Activated CD4-positive, alpha-beta T cell treated with anti-CD3 and anti-CD28 coated beads for 24 hours (primary cell): ENCODE measurements around the gene SMC6.

Experiments
- DNase-seq, 2 donors: peaks; one replicate each; pipeline ENCODE4 v3.0.0-alpha.2; 2020; ENCODE audit warnings: low read depth in 2 of 2

SMC6 gene

DNA sequence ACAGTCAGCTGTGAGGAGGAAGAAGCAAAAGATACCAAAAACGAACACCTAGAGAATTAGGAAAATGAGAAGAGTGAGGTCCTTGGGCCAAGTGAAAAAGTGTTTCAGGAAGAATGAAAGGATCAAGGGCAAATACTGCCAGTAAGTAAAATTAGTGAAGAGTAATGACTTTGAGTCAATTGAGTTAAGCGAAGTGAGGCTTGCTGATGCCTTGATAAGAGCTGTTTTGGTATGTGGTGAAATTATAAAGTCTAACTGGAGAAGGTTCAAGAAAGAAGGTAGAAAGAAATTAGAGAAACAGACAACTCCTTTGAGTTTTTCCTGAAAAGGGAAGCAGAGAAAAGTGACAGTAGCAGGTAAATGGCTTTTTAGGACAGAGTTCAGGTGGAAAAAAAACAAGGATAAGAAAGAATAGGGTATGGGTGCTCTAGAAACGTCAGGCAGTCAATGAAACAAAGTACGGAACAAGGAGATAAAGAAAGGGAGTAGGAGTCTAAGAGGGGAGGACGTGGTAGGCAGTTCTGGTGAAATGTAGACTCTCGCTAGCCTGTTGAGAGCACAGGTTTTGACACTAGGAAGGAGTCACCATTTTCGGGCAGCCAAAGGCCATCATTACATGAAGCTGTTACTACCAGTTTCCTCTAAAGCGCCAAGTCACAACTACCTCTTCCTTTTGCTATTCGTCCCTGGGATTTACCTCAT, 42.9 kb downstream of the SMC6 start:
- DNase-seq: no peak

- DNase-seq: no peak
Observed at GRCh38 chr2:17709897-17710296, 43.7 kb downstream of the SMC6 start.

- no peak for DNase-seq
Observed at GRCh38 chr2:17708501-17708900, 45.1 kb downstream of the SMC6 start.

DNA sequence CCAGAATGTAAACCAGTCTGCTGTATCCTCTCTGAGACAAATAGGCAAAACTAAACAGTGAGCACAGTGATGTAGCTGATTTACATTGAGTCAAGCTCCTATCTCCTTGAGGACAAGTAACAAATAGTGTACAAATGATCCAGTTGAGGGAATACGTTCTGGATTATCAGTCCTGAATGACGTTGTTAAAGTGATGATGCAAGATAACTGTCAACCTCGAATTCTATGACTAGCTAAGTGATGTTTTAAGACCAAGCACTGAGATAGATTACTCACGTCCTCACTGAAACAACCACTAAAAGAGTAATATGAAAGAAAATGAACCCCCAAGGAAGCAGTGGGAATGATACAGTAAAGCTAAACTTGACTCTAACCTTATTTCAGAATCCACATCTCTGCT, 46.8 kb downstream of the SMC6 start:
- DNase-seq: no peak

GRCh38 chr2:17690776-17691175, 62.8 kb downstream of the SMC6 start:
- DNase-seq: no peak

- DNase-seq: no peak
Observed at GRCh38 chr2:17689010-17689409, 64.6 kb downstream of the SMC6 start.

GRCh38 chr2:17688600-17688999, 65.0 kb downstream of the SMC6 start:
- no peak for DNase-seq

- no peak for DNase-seq
Observed at GRCh38 chr2:17683981-17684380, 69.6 kb downstream of the SMC6 start.

GRCh38 chr2:17682098-17682857, 71.3 kb downstream of the SMC6 start:
- no peak for DNase-seq

DNA sequence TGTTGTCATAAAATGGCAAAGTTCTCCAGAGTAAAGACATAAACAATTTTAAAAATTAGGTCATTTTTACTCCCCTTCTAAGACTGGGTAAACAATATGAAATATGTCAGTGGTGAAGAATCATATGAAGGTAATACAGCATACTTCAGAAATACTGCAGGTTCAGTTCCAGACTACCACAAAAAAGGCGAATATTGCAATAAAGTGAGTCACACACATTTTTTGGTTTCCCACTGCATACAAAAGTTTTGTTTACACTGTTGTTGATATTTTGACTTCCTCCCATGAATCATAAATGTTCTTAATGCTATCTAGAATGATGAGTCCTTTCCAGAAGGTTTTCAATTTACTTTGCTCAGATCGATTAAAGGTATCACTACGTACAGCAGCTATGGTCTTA, 73.5 kb downstream of the SMC6 start:
- DNase-seq: no peak

DNA sequence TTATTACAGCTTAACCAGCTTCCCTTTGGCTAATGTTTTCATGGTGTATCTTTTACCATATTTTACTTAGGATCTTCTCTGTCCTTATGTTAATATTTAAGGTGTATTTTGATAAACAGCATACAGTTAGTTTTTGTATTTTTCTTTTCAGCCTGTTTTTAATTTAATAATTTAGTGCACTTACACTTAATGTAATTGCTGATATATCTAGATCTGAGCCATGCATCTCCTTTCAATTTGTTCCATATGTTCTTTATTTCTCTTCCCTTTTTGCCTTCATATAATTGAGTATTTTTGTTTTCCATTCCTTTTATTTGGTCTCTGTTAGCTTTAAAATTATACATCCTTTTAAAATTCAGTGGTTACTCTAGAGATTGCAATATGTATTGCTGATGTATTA, 78.8 kb downstream of the SMC6 start:
- no peak for DNase-seq

DNA sequence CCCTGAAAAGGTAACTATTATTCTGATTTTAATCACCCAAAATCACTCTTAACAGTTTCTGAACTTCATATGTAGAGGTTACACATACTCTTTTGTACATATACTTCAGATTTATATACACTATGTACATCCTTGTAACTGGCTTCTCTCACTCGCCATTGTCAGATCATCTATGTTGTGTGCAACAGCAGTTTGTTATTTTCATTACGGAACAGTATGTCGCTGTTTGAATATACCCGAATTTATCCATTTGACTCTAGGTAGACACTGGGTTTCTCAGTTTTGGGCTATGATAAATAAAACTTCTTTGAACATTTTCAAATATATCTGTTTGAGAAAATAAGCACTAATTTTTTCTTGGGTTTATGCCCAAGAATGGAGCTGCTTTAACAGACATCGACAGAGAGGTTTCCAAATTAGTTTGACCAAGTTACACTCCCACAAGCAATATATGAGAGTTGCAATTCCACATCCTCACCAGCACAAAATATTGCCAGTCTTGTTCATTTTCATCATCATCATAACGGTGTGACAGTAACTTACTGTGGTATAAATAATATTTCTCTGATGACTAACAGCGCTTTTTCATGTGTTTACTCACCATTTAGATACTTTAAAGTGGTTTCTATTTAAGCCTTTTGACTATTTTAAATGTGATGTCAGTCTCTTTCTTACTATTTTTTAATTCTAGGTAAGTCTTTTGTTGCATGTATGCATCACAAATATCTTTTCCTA, 80.9 kb downstream of the SMC6 start:
- DNase-seq: no peak

GRCh38 chr2:17667898-17668297, 85.7 kb downstream of the SMC6 start:
- DNase-seq: no peak

GRCh38 chr2:17664534-17664933, 89.1 kb downstream of the SMC6 start:
- no peak for DNase-seq

DNA sequence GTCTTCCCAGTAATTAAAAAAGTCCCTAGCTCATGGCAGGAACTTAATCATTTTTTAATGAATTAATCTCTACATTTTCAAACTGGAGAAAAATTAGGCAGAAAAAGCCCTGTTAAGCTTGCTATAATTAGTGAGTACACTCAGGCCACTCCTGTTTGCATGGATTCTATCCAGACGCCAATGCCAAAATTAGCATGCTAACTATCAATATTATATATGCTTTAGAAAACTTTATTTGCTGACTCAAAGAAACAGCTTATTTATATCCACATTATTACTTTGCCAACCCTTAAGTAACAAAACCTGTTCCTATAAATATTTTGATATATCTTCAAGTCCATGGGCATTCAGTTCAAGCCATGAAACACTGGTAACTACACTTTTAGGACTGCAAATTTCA, 90.9 kb downstream of the SMC6 start:
- no peak for DNase-seq

DNA sequence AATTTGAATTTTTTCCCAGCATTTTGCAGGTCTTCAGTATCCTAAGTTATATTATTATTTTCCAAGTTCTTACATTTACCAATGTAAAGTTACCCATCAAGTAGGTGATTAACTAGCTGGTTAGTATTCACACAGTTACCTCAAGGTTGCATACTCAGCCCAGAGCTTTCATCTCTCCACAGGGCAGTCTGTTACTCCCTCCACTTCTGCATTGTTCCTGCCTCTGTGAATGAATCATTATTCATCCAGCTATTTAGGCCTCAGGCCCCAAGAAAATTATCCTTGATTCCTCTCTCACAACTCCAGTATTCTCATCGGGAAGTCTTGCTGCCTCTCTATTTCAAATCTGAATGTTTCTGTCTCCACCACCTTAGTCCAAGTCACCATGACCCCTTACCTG, 92.2 kb downstream of the SMC6 start:
- DNase-seq: no peak

GRCh38 chr2:17660219-17660618, 93.4 kb downstream of the SMC6 start:
- DNase-seq: no peak

- no peak for DNase-seq
Observed at GRCh38 chr2:17658251-17658843, 95.3 kb downstream of the SMC6 start.

DNA sequence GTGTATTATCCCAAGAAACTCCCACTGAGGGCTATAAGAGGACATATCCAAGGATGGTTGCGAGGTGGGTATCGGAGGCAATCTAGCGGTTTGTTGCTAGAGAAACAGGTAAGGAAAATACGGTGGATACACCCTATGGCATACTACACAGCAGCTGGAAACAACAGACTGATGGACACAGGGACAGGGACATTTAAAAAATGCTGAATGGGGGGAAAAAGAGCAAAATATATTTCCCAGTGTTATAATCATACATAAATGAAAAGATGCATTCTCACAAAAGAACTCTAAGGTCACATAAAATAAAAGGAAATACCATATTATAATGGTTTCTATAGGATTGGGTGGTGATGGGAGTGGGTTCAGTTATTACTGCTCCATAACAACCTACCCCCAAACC, 95.9 kb downstream of the SMC6 start:
- no peak for DNase-seq

DNA sequence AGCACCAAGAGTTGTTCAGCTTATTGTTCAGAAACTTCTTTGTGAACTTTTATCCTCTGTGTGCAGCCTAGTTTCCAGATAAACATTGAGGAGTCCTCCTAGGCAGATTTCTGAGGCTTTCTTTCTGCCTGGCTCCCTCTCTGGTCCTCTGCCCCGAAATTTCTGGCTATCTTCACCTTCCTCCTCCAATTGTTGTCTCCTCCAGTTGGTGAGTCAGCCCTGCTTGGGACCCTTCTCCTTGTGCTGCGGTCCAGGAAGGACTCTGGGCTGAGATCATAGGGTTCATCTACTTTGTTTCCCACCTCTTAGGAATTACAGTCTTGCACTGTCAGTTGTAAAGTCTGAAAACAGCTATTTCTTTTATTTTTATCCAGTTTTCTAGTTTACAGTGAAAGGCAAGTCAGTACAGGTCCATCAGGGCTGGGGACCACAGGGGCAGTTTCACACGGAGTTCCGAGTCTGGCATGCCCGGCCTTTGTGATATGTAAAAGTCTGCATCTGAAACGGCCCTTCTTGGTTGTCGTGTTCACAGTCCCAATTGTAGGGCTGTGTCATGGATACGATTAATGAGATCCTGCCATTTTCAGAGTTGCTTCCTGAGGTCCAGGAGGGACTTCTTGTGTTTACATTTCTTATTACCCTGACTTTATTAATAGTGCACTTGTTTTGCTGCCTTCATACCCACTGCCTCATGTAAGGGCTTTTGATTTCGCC, 100.8 kb downstream of the SMC6 start:
- no peak for DNase-seq

- DNase-seq: no peak
Observed at GRCh38 chr2:17649026-17649425, 104.6 kb downstream of the SMC6 start.

DNA sequence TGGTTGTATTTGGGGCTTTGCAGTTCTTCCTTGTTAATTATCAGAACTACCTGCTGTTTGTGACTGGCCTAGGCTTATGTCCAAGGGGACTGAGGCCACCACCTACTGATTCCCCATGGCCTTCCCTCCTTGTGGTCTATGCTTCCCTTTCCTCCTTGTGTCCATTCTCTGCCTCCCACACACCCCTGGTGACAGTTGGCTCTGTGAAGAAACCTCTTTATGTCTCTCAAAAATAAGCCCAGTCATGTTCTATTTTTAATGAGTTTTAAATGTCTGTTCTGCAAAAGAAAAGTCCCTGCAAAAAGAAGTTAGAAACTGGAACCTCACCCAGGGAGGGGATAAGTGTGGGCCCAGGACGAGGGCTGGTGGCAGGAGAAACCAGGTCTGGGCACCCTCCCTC, 105.0 kb downstream of the SMC6 start:
- no peak for DNase-seq
